NT2/D1 (cell line): ENCODE measurements around the gene TNFSF9.
A peak's percentile ranks its signal among the peaks of the same experiment; 100 is the strongest.
"Not testable (repeated sequence)": the region's sequence is repeated elsewhere in the genome, so short reads cannot be mapped to it uniquely, and the experiment has no call there.

Source experiments
- DNase-seq: peaks from one replicate; pipeline ENCODE4 v3.0.0-alpha.2; 2011; ENCODE audit warnings: low read depth, low spot score
- H3K27me3 ChIP-seq: 2 replicates; pipeline ENCODE4 v1.6.0; 2011; ENCODE audit warnings: mild to moderate bottlenecking; ENCODE audit not compliant: insufficient read length, insufficient read depth
- H3K36me3 ChIP-seq: 2 replicates; pipeline ENCODE4 v1.6.1; 2011; ENCODE audit warnings: mild to moderate bottlenecking, low read length, mixed read lengths; ENCODE audit not compliant: insufficient read depth, insufficient read length
- H3K4me1 ChIP-seq: 2 replicates; pipeline ENCODE4 v1.5.1; 2011; ENCODE audit not compliant: insufficient read depth, insufficient read length
- H3K4me3 ChIP-seq: 2 replicates; pipeline ENCODE4 v1.5.1; 2011; ENCODE audit warnings: low read depth; ENCODE audit not compliant: insufficient read length
- H3K9ac ChIP-seq: 2 replicates; pipeline ENCODE4 v1.6.0; 2011; ENCODE audit warnings: low read depth; ENCODE audit not compliant: insufficient read length
- H3K9me3 ChIP-seq: 2 replicates; pipeline ENCODE4 v1.5.1; 2011; ENCODE audit warnings: mild to moderate bottlenecking, low read length; ENCODE audit not compliant: insufficient read depth
- SUZ12 ChIP-seq: IDR thresholded peaks from 2 replicates; pipeline ENCODE4 v1.6.1; 2011; ENCODE audit not compliant: insufficient read length, insufficient read depth; ENCODE audit errors: extremely low read depth
- YY1 ChIP-seq: IDR thresholded peaks from 2 replicates; pipeline ENCODE4 v1.6.1; 2011; ENCODE audit not compliant: insufficient read length, insufficient read depth
- ZNF274 ChIP-seq: IDR thresholded peaks from 2 replicates; pipeline ENCODE4 v1.6.1; 2011; ENCODE audit warnings: mild to moderate bottlenecking, low read depth, low read length

TNFSF9 gene

DNA sequence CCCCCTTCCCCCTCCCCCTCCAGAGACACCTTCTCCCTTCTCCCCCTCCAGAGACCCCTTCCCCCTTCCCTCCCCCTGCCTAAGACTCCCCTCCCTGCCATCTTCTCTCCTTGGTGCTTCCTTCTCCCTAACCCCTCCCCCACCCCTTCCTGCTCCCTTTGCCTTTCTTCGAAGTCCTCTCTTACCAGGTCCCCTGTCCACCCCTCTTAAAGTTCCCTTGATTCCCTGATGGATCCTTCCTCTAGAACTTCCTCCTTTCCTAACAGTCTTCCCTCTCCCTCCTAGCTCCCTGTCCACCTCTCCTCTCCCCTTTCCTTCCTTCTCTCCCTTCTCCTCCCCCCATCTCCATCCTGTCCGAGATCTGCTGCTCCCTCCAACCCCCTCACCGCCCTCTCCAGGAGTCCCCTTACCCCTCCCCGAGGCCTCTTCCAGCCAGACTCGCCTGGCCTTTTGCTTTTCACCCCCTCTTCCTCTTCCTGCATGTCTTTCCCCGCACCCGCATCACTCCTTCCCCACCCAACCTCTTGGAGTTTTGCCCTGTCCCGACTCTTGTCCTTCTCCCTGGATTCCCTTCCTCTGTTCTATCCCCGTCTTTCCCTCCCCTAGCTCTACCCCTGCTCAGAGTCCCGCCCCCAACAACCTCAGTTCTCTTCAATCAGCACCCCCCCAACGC, 3.1 kb downstream of the TNFSF9 start:
- Histone ChIP-seq H3K4me3 (no peak overlapping the region), H3K9me3 (peaks cover 29% of the 10 kb centered on the region), H3K4me1 (peaks cover 7% of the 10 kb centered on the region), H3K36me3 (peaks cover 19% of the 10 kb centered on the region), H3K9ac (peak overlapping the region; percentile 8), H3K27me3 (peaks cover 15% of the 10 kb centered on the region)
- no peak for DNase-seq
- TF ChIP-seq SUZ12 (no peak), YY1 (no peak), ZNF274 (no peak)

DNA sequence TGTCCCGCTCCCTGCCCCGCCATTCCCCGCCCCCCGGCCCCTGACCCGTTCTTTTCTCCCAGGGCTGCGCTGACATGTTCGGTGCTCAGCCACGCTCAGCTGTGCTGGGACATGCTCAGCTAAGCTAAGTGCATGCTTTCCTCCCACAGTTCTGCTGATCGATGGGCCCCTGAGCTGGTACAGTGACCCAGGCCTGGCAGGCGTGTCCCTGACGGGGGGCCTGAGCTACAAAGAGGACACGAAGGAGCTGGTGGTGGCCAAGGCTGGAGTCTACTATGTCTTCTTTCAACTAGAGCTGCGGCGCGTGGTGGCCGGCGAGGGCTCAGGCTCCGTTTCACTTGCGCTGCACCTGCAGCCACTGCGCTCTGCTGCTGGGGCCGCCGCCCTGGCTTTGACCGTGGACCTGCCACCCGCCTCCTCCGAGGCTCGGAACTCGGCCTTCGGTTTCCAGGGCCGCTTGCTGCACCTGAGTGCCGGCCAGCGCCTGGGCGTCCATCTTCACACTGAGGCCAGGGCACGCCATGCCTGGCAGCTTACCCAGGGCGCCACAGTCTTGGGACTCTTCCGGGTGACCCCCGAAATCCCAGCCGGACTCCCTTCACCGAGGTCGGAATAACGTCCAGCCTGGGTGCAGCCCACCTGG, 3.7 kb downstream of the TNFSF9 start:
- no peak for DNase-seq
- H3K9ac ChIP-seq: no peak overlapping the region
- peaks cover 29% of the 10 kb centered on the region for H3K9me3 ChIP-seq
- peaks cover 15% of the 10 kb centered on the region for H3K27me3 ChIP-seq
- TF ChIP-seq ZNF274 (no peak), YY1 (no peak), SUZ12 (no peak)
- H3K36me3 ChIP-seq: peaks cover 19% of the 10 kb centered on the region
- no peak overlapping the region for H3K4me3 ChIP-seq
- H3K4me1 ChIP-seq: peaks cover 6% of the 10 kb centered on the region

DNA sequence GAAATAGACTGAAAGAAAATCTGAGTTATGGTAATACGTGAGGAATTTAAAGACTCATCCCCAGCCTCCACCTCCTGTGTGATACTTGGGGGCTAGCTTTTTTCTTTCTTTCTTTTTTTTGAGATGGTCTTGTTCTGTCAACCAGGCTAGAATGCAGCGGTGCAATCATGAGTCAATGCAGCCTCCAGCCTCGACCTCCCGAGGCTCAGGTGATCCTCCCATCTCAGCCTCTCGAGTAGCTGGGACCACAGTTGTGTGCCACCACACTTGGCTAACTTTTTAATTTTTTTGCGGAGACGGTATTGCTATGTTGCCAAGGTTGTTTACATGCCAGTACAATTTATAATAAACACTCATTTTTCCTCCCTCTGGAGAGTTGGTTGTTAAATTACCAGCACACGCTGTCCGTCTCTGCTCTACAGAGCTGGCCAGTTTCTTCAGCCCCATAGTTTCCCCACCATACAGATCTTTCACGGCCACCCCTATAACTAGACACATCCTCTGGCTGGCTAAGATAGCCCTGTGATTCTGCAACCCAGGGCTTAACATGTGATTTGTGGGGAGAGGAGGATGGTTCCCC, 4.8 kb downstream of the TNFSF9 start:
- Histone ChIP-seq H3K9me3 (peaks cover 29% of the 10 kb centered on the region), H3K27me3 (peaks cover 11% of the 10 kb centered on the region), H3K4me1 (peaks cover 6% of the 10 kb centered on the region), H3K9ac (no peak overlapping the region), H3K4me3 (no peak overlapping the region), H3K36me3 (peaks cover 19% of the 10 kb centered on the region)
- DNase-seq: no peak
- no peak for TF ChIP-seq ZNF274

DNA sequence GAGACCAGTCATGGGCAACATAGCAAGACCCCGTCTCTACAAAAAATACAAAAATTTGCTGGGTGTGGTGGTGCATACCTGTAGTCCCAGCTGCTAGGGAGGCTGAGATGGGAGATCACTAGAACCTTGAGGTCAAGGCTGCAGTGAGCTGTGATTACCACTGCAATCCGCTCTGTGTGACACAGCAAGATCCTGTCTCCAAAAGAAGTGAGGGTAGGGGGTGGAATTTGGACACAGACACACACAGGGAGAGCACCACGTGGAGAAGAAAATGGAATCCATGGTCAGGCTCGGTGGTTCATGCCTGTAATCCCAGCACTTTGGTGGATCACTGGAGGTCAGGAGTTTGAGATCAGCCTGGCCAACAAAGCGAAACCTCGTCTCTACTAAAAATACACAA, 8.7 kb downstream of the TNFSF9 start:
- TF ChIP-seq SUZ12 (no peak), ZNF274 (no peak), YY1 (no peak)
- no peak for DNase-seq
- Histone ChIP-seq H3K27me3 (no peaks in the 10 kb centered on the region), H3K4me1 (no peaks in the 10 kb centered on the region), H3K36me3 (peaks cover 17% of the 10 kb centered on the region), H3K4me3 (no peak overlapping the region), H3K9ac (no peak overlapping the region), H3K9me3 (peaks cover 29% of the 10 kb centered on the region)

DNA sequence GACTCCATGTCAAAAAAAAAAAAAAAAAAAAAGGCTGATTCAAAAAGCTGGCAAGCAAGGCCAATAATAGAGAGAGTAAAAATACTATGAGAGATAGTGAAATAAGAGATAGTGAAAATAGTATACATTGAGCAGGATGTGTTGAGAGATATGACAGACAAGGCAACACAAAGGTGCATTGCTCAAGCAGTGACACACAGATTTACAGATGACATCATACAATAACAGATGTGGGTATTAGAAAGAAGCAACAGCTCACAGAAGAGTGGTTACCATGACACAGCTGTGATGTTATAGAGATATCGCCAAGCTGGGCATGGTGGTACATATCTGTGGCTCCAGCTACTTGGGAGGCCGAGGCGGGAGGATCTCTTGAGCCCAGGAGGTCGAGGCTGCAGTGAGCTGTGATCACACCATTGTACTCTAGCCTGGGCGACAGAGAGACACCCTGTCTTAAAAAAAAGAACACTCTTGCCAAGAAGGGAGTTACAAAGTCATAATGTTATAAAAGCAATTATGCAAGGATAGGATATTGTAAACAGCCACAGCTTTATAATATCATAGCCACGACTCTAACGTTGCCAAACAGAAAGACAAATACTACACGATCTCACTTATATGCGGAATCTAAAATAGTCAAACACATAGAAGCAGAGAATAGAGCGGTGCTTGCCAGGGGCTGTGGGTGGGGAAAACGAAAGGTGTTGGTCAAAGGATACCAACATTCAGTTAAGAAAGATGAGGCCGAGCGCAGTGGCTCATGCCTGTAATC, 10.3 kb downstream of the TNFSF9 start:
- no peak for TF ChIP-seq YY1
- TF ChIP-seq SUZ12: no peak
- Histone ChIP-seq H3K9me3 (peaks cover 20% of the 10 kb centered on the region), H3K36me3 (peaks cover 3% of the 10 kb centered on the region), H3K4me3 (no peak overlapping the region), H3K4me1 (no peaks in the 10 kb centered on the region), H3K9ac (no peak overlapping the region), H3K27me3 (no peaks in the 10 kb centered on the region)
- DNase-seq: no peak

DNA sequence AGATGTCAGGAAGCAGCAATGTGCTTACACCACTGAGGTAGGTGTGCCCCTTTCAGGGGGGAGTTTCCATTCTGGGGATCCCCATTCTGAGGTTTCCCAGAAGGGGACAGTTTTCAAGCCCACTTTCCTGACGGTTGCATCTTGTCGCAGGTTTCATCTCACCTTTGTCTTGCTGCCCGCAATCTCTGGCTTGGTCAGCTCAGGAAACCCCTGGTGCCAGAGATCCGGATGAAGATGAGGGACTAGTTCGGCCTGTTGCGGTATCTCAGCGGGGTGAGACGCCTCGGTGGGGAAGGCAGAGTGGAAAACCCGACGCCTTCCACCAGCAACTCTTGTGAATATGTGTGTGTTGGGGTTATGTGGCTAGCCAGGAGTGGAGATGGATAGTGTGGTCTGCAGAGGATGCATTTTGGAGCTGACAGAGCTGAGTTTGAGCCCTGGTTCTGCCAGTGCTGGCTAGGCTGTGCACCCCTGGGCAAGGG, 13.1 kb downstream of the TNFSF9 start:
- Histone ChIP-seq H3K4me3 (no peak overlapping the region), H3K36me3 (no peaks in the 10 kb centered on the region), H3K9ac (no peak overlapping the region), H3K27me3 (no peaks in the 10 kb centered on the region), H3K9me3 (peaks cover 9% of the 10 kb centered on the region; the same call in 1 of the 2 replicates), H3K4me1 (no peaks in the 10 kb centered on the region)
- DNase-seq: no peak
- TF ChIP-seq YY1 (no peak), SUZ12 (no peak), ZNF274 (no peak)

DNA sequence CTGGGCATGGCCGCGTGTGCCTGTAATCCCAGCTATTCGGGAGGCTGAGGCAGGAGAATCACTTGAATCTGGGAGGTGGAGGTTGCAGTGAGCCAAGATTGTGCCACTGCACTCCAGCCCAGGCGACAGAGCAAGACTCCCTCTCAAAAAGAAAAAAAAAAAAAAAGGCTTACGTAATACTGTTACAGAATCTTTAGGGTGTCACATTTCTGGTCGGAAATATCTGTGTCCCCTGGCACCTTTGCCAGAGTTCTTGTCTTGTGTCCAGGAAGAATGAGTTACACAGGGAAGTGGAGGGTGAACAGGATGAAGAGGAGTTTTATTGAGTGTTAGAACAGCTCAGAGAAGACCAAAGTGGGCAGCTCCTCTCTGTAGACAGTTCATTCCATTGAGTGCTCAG, 19.9 kb downstream of the TNFSF9 start:
- not testable (repeated sequence) for H3K4me1 ChIP-seq, DNase-seq, H3K27me3 ChIP-seq, H3K36me3 ChIP-seq, H3K9ac ChIP-seq, H3K4me3 ChIP-seq
- H3K9me3 ChIP-seq: peaks cover 15% of the 10 kb centered on the region; the same call in 1 of the 2 replicates
